Embryonic facial prominence (tissue), 1 donor: Measurements from ENCODE around the gene RGS1.

ENCODE experiments used
- DNase-seq: peaks from one replicate; pipeline ENCODE4 v3.0.0-alpha.2; 2016; ENCODE audit errors: extremely low spot score

RGS1 gene

GRCh38 chr1:192620071-192620635 lies 44.6 kb downstream of the RGS1 start:
- DNase-seq = no peak

- no peak for DNase-seq
Measured at GRCh38 chr1:192626366-192627179, 51.0 kb downstream of the RGS1 start.

DNA sequence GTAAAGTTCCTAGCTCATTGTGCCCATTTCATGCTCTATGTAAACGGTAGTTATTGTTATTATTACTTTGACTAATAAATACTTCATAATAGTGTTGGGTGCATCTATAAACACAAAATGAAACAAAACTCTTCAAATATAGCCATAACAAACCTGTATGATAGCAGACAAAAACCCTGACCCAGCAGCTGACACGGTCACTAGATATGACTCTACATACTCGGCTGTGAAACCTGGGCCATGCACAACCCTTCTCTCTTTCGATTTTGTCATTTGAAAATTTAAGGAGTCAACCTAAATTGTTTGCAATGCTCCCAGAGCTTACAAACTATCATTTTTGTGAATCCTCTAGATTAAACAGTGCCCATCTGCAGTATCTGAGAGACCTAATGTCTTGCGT lies 52.3 kb downstream of the RGS1 start:
- DNase-seq = no peak

- no peak for DNase-seq
Measured at GRCh38 chr1:192628396-192629057, 53.0 kb downstream of the RGS1 start.

GRCh38 chr1:192629612-192630011 lies 54.0 kb downstream of the RGS1 start:
- no peak for DNase-seq
